ENCODE results near the gene H2AZ2. TPM values are rescaled to one million over a fixed set of nuclear protein-coding genes. Genes with fewer than 3 reads are reported as not detected.

The H2AZ2 gene
- total and polyA plus RNA-seq, 2 donors (not counting 1 experiment from before 2014, with no cell fraction given): 55.3 to 129 TPM

- Histone ChIP-seq H3K27me3 (replicated peaks in 1 of 4; ENCODE audit: control extremely low read depth in 1 of 4, control insufficient read depth in 3 of 4, insufficient read depth in 4 of 4, low read length in 3 of 4) (no peaks in the 10 kb centered on the region), H3K4me3 (ENCODE audit: control extremely low read depth in 1 of 5, extremely low read depth in 1 of 5, insufficient read depth in 1 of 5, low read depth in 2 of 5, low read length in 4 of 5) (peak overlapping the region; percentile 30 to 68 (median 55)), H3K9me3 (ENCODE audit: control extremely low read depth in 1 of 3, control insufficient read depth in 2 of 3, insufficient read depth in 1 of 3, low read length in 2 of 3) (peaks cover 0 to 9% (median 8%) of the 10 kb centered on the region in 3 donors), H3K27ac (ENCODE audit: low read length in 2 of 2) (peak overlapping the region; percentile 76 to 91), H3K36me3 (replicated peaks in 1 of 2; ENCODE audit: control extremely low read depth in 1 of 2, control insufficient read depth in 1 of 2, extremely low read depth in 1 of 2, insufficient read depth in 2 of 2, low read length in 1 of 2) (peaks cover 0 to 3% of the 10 kb centered on the region in 2 experiments), H3K79me2 (ENCODE audit: control insufficient read depth, insufficient read depth, low read length) (peaks cover 41% of the 10 kb centered on the region), H2AFZ (ENCODE audit: insufficient read depth, low read depth, low read length, poor library complexity, severe bottlenecking) (peak overlapping the region; percentile 70), H3K9ac (ENCODE audit: low read length) (peak overlapping the region; percentile 67), H3K4me2 (replicated peaks; ENCODE audit: low read depth, low read length, poor library complexity, severe bottlenecking) (peak overlapping the region; percentile 83), H3K4me1 (ENCODE audit: control insufficient read depth in 2 of 2, insufficient read depth in 2 of 2, low read length in 2 of 2) (peaks cover 49 to 54% of the 10 kb centered on the region in 2 donors), H4K20me1 (ENCODE audit: control insufficient read depth, insufficient read depth, low read length, poor library complexity, severe bottlenecking) (peaks cover 4% of the 10 kb centered on the region)
- POLR2A ChIA-PET: interaction anchor here (0.7 to 2.5 kb wide), 7 partner anchors 28 to 278 kb away, joined by 3 to 14 read pairs (median 5); partner anchors contain the start of genes CCM2, H2AZ2, MYO1G and OGDH
- WGBS (ENCODE audit: insufficient coverage): under 1% methylated on average over 107 of the region's 107 CpGs
- TF ChIP-seq EZH2 (IDR thresholded peaks at IDR 0.05; ENCODE audit: borderline replicate concordance, insufficient read depth, low read depth, low read length, poor library complexity, severe bottlenecking): no peak
- TF ChIP-seq CTCF (IDR thresholded peaks at IDR 0.05): no peak
- H3K9me3 Mint-ChIP-seq (ENCODE audit: insufficient read depth): no peaks in the 10 kb centered on the region
- intact Hi-C loops (cut with micrococcal nuclease): loop anchor here (1.0 to 2.0 kb wide), 11 partner anchors 28 to 958 kb away; partner anchors contain the start of genes CCM2, H2AZ2, MYO1G and NUDCD3
- peak overlapping the region; percentile 96 for H3K4me3 Mint-ChIP-seq
- ATAC-seq (ENCODE audit: low read depth) (peak; percentile 23), DNase-seq (no peak)
- H3K27me3 Mint-ChIP-seq: no peaks in the 10 kb centered on the region
- CTCF ChIA-PET: interaction anchor here (0.6 to 2.6 kb wide), 11 partner anchors 27 to 312 kb away, joined by 3 to 11 read pairs (median 3); partner anchors contain the start of gene OGDH
- H3K4me1 Mint-ChIP-seq: peaks cover 55% of the 10 kb centered on the region
- peak overlapping the region; percentile 100 for H3K27ac Mint-ChIP-seq
Observed at GRCh38 chr7:44884621-44885393, 36.9 kb upstream of the H2AZ2 start.

Data from B cell (primary cell).